HepG2 (cell line): Measurements from ENCODE around the gene OGFR.

ENCODE experiments used
- CTCF ChIP-seq: sonication (generic); formaldehyde crosslinking; IDR thresholded peaks from 2 replicates; pipeline ENCODE4 v1.5.0; 2020; ENCODE audit warnings: mild to moderate bottlenecking, missing genetic modification reagents, moderate library complexity
- FOXK1 ChIP-seq: sonication (generic); formaldehyde crosslinking; IDR thresholded peaks from 2 replicates; pipeline ENCODE4 v1.4.0; 2020; ENCODE audit warnings: low read depth, missing genetic modification reagents, borderline replicate concordance
- MZF1 ChIP-seq: sonication (generic); formaldehyde crosslinking; IDR thresholded peaks from 2 replicates; pipeline ENCODE4 v1.8.1; 2023; ENCODE audit warnings: mild to moderate bottlenecking, missing genetic modification reagents, borderline replicate concordance
- POLR2A ChIP-seq, 2 experiments: IDR thresholded peaks; 2 replicates each; pipeline ENCODE4 v1.6.1; 2011; ENCODE audit warnings: low read depth in 2 of 2, low read length in 2 of 2, mild to moderate bottlenecking in 1 of 2, moderate library complexity in 1 of 2; ENCODE audit not compliant: insufficient read depth in 1 of 2
- POLR2AphosphoS5 ChIP-seq: IDR thresholded peaks from 2 replicates; pipeline ENCODE4 v1.6.1; 2012; ENCODE audit warnings: low read depth, low read length
- SALL2 ChIP-seq: sonication (generic); formaldehyde crosslinking; IDR thresholded peaks from 2 replicates; pipeline ENCODE4 v1.8.1; 2023; ENCODE audit warnings: mild to moderate bottlenecking, missing genetic modification reagents, inconsistent platforms
- SP1 ChIP-seq, 2 experiments: fragments of 450-650 bp in 1 of 2; sonication (generic) in 1 of 2; formaldehyde crosslinking in 1 of 2; IDR thresholded peaks; 2 replicates each; pipeline versions ENCODE4 v1.4.0 to v1.6.1; 2016 to 2020; ENCODE audit warnings: missing genetic modification reagents in 1 of 2
- U2AF2 ChIP-seq: fragments of 200-400 bp; formaldehyde crosslinking; IDR thresholded peaks from 2 replicates; pipeline ENCODE4 v1.6.1; 2017; ENCODE audit warnings: low read depth, mild to moderate bottlenecking, low read length
- ZNF224 ChIP-seq: sonication (generic); formaldehyde crosslinking; IDR thresholded peaks from 2 replicates; pipeline ENCODE4 v1.5.0; 2020; ENCODE audit warnings: mild to moderate bottlenecking, missing genetic modification reagents
- ZNF274 ChIP-seq: sonication (generic); formaldehyde crosslinking; IDR thresholded peaks from 2 replicates; pipeline ENCODE4 v1.5.1; 2020; ENCODE audit warnings: mild to moderate bottlenecking, missing genetic modification reagents
- ZSCAN12 ChIP-seq: sonication (generic); formaldehyde crosslinking; IDR thresholded peaks from 2 replicates; pipeline ENCODE4 v1.9.0; 2021; ENCODE audit warnings: mild to moderate bottlenecking, missing genetic modification reagents
- TF ChIP-seq, protein P1 (sequence below), 2 experiments: IDR thresholded peaks; 2 replicates each; pipeline ENCODE4 v1.6.1; 2011 to 2012; ENCODE audit warnings: low read length in 2 of 2, borderline replicate concordance in 1 of 2, low read depth in 1 of 2, mild to moderate bottlenecking in 1 of 2, moderate library complexity in 1 of 2

- TF ChIP-seq MZF1 (CRISPR knock-in tag) (no peak), CTCF (CRISPR knock-in tag) (no peak), POLR2A (IDR thresholded peaks at IDR 0.05; ENCODE audit: insufficient read depth in 1 of 2, low read depth in 2 of 2, low read length in 2 of 2) (no peak), SP1 (IDR thresholded peaks at IDR 0.05) (no peak), SP1 (CRISPR knock-in tag; IDR thresholded peaks at IDR 0.05) (no peak), U2AF2 (no peak), FOXK1 (no peak), POLR2AphosphoS5 (no peak), ZNF274 (CRISPR knock-in tag) (no peak), ZSCAN12 (CRISPR knock-in tag) (no peak), SALL2 (no peak), ZNF224 (CRISPR knock-in tag) (no peak)
- TF ChIP-seq, protein P1, sequence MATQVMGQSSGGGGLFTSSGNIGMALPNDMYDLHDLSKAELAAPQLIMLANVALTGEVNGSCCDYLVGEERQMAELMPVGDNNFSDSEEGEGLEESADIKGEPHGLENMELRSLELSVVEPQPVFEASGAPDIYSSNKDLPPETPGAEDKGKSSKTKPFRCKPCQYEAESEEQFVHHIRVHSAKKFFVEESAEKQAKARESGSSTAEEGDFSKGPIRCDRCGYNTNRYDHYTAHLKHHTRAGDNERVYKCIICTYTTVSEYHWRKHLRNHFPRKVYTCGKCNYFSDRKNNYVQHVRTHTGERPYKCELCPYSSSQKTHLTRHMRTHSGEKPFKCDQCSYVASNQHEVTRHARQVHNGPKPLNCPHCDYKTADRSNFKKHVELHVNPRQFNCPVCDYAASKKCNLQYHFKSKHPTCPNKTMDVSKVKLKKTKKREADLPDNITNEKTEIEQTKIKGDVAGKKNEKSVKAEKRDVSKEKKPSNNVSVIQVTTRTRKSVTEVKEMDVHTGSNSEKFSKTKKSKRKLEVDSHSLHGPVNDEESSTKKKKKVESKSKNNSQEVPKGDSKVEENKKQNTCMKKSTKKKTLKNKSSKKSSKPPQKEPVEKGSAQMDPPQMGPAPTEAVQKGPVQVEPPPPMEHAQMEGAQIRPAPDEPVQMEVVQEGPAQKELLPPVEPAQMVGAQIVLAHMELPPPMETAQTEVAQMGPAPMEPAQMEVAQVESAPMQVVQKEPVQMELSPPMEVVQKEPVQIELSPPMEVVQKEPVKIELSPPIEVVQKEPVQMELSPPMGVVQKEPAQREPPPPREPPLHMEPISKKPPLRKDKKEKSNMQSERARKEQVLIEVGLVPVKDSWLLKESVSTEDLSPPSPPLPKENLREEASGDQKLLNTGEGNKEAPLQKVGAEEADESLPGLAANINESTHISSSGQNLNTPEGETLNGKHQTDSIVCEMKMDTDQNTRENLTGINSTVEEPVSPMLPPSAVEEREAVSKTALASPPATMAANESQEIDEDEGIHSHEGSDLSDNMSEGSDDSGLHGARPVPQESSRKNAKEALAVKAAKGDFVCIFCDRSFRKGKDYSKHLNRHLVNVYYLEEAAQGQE (IDR thresholded peaks at IDR 0.05; ENCODE audit: borderline replicate concordance in 1 of 2, low read depth in 1 of 2, low read length in 2 of 2) = no peak
These were observed 26.2 kb downstream of the OGFR start for GRCh38 chr20:62830821-62831220.
